ENCODE measurements around the gene TGFA.

GRCh38 chr2:70499253-70499652 lies 54.4 kb downstream of the TGFA start:
- TF ChIP-seq CTCF (conservative IDR thresholded peaks at IDR 0.05 in 1 of 2, IDR thresholded peaks at IDR 0.05 in 1 of 2; ENCODE audit: low read depth in 1 of 2, low read length in 2 of 2) = no peak
- TF ChIP-seq EZH2 (IDR thresholded peaks at IDR 0.05; ENCODE audit: low read length, missing control alignments) = no peak

Data from fibroblast of lung (primary cell).